SK-N-SH (cell line): Measurements from ENCODE around the gene SLC10A1. TPM values are rescaled to one million over a fixed set of nuclear protein-coding genes. Genes with fewer than 3 reads are reported as not detected.
"Not testable (repeated sequence)": the region's sequence is repeated elsewhere in the genome, so short reads cannot be mapped to it uniquely, and the experiment has no call there.

Source experiments
- CTCF ChIA-PET: fragments of 300-600, 350-600 bp; formaldehyde crosslinking; extraction: SDS; loops from one replicate; lab custom pipeline; 2021; lab: Yijun Ruan, JAX
- POLR2A ChIA-PET: fragments of 350-600 bp; sonication (Branson Sonifier 250); formaldehyde crosslinking; extraction: SDS; loops from one replicate; lab custom pipeline; 2020; ENCODE audit warnings: antibody characterized with exemption, inconsistent platforms; lab: Yijun Ruan, JAX
- DNase-seq: peaks from one replicate; pipeline ENCODE4 v3.0.0; 2012
- H2AFZ ChIP-seq: fragments of 200-600 bp; sonication (generic); 2 replicates; pipeline ENCODE4 v1.8.1; 2016; ENCODE audit warnings: antibody characterized with exemption, mild to moderate bottlenecking, low read depth
- H3F3A ChIP-seq: fragments of 200-600 bp; sonication (generic); replicated peaks from 2 replicates; pipeline ENCODE3; 2016; ENCODE audit warnings: antibody characterized with exemption, mild to moderate bottlenecking; ENCODE audit not compliant: insufficient read depth
- H3K27ac ChIP-seq, 2 experiments: fragments of 200-500 bp in 1 of 2; fragments of 200-600 bp in 1 of 2; sonication (Bioruptor generic) in 1 of 2; sonication (generic), shearing (Covaris generic) in 1 of 2; 2 replicates each; pipeline versions ENCODE4 v1.5.1 to v1.6.1; 2014 to 2016; ENCODE audit warnings: low read depth in 2 of 2, inconsistent platforms in 1 of 2, low read length in 1 of 2, mild to moderate bottlenecking in 1 of 2, mixed read lengths in 1 of 2
- H3K27me3 ChIP-seq: fragments of 200-600 bp; sonication (generic), shearing (Covaris generic); 2 replicates; pipeline ENCODE4 v1.6.1; 2016; ENCODE audit warnings: mixed run types; ENCODE audit not compliant: insufficient read depth
- H3K36me3 ChIP-seq, 2 experiments: fragments of 200-500 bp in 1 of 2; fragments of 200-600 bp in 1 of 2; sonication (Bioruptor generic) in 1 of 2; sonication (generic) in 1 of 2; replicated peaks in 1 of 2; 2 replicates each; pipeline versions ENCODE3 to v1.5.1; 2014 to 2016; ENCODE audit warnings: low read length in 1 of 2, mild to moderate bottlenecking in 1 of 2; ENCODE audit not compliant: insufficient read depth in 2 of 2, control insufficient read depth in 1 of 2
- H3K4me1 ChIP-seq, 2 experiments: fragments of 200-500 bp in 1 of 2; fragments of 200-600 bp in 1 of 2; sonication (Bioruptor generic) in 1 of 2; sonication (generic), shearing (Covaris generic) in 1 of 2; 2 replicates each; pipeline versions ENCODE4 v1.5.1 to v1.6.1; 2014 to 2016; ENCODE audit warnings: low read depth in 1 of 2, low read length in 1 of 2, mixed run types in 1 of 2; ENCODE audit not compliant: insufficient read depth in 2 of 2, control insufficient read depth in 1 of 2
- H3K4me2 ChIP-seq: fragments of 200-600 bp; sonication (generic), shearing (Covaris generic); 2 replicates; pipeline ENCODE4 v1.6.1; 2017; ENCODE audit warnings: mixed run types
- H3K4me3 ChIP-seq, 2 experiments: fragments of 200-500 bp in 1 of 2; fragments of 200-600 bp in 1 of 2; sonication (Bioruptor generic) in 1 of 2; sonication (generic), shearing (Covaris generic) in 1 of 2; 2 replicates each; pipeline versions ENCODE4 v1.5.1 to v1.8.1; 2014 to 2016; ENCODE audit warnings: low read depth in 2 of 2, inconsistent platforms in 1 of 2, low read length in 1 of 2, mild to moderate bottlenecking in 1 of 2, mixed read lengths in 1 of 2, moderate library complexity in 1 of 2
- H3K79me2 ChIP-seq: fragments of 200-600 bp; sonication (generic); 2 replicates; pipeline ENCODE4 v1.8.1; 2017; ENCODE audit warnings: mild to moderate bottlenecking; ENCODE audit not compliant: insufficient read depth
- H3K9ac ChIP-seq: fragments of 200-600 bp; sonication (generic); 2 replicates; pipeline ENCODE4 v1.6.1; 2017; ENCODE audit warnings: mixed run types
- H3K9me2 ChIP-seq: fragments of 200-600 bp; sonication (generic); 2 replicates; pipeline ENCODE4 v1.6.1; 2017; ENCODE audit warnings: mixed run types
- H3K9me3 ChIP-seq: fragments of 200-600 bp; sonication (generic); 2 replicates; pipeline ENCODE4 v1.6.1; 2017; ENCODE audit warnings: mixed run types, mild to moderate bottlenecking, moderate library complexity
- H4K20me1 ChIP-seq: fragments of 200-600 bp; sonication (generic); 2 replicates; pipeline ENCODE4 v1.6.1; 2017; ENCODE audit warnings: mild to moderate bottlenecking, mixed run types; ENCODE audit not compliant: insufficient read depth
- ELF1 ChIP-seq: IDR thresholded peaks from 2 replicates; pipeline ENCODE4 v1.4.0; 2012
- EZH2phosphoT487 ChIP-seq: fragments of 200-600 bp; sonication (generic); IDR thresholded peaks from 2 replicates; pipeline ENCODE4 v1.6.1; 2017; ENCODE audit warnings: low read depth, mixed run types, mild to moderate bottlenecking, antibody characterized with exemption, moderate library complexity, borderline replicate concordance
- FOSL2 ChIP-seq: IDR thresholded peaks from 2 replicates; pipeline ENCODE4 v1.4.0; 2012; ENCODE audit warnings: low read depth, mild to moderate bottlenecking, moderate library complexity, borderline replicate concordance
- GABPA ChIP-seq: IDR thresholded peaks from 2 replicates; pipeline ENCODE4 v1.4.0; 2012; ENCODE audit warnings: low read depth, mild to moderate bottlenecking
- GATA2 ChIP-seq: sonication (generic); formaldehyde crosslinking; IDR thresholded peaks from 2 replicates; pipeline ENCODE4 v1.5.0; 2020; ENCODE audit warnings: mild to moderate bottlenecking, missing genetic modification reagents
- JUND ChIP-seq: IDR thresholded peaks from 2 replicates; pipeline ENCODE4 v1.4.0; 2012
- RAD21 ChIP-seq: IDR thresholded peaks from 2 replicates; pipeline ENCODE4 v1.6.1; 2012; ENCODE audit warnings: mild to moderate bottlenecking, low read length
- TEAD4 ChIP-seq: IDR thresholded peaks from 2 replicates; pipeline ENCODE4 v1.4.0; 2012; ENCODE audit warnings: mild to moderate bottlenecking, borderline replicate concordance; ENCODE audit not compliant: insufficient read depth
- YY1 ChIP-seq: IDR thresholded peaks from 2 replicates; pipeline ENCODE4 v1.4.0; 2012; ENCODE audit warnings: low read depth, mild to moderate bottlenecking
- WGBS: methylation state at CpG from one replicate; pipeline ENCODE4 v1.1.6; 2017; ENCODE audit warnings: low lambda C conversion rate; 5-methylcytosine and 5-hydroxymethylcytosine counted together
- polyA plus RNA-seq, 3 experiments: library from polyadenylated mRNA; depleted of rRNA; stranded (reverse); fragments of >200 nt; gene quantifications; 2 replicates each; pipeline ENCODE4 v1.2.3, GENCODE V29; 2012
- TF ChIP-seq, protein P1 (sequence below): IDR thresholded peaks from 2 replicates; pipeline ENCODE4 v1.4.0; 2012; ENCODE audit warnings: low read depth, borderline replicate concordance
- TF ChIP-seq, protein P2 (sequence below): fragments of 150-350 bp; IDR thresholded peaks from 2 replicates; pipeline ENCODE4 v1.6.1; 2016; ENCODE audit warnings: mild to moderate bottlenecking, low read depth, low read length
- TF ChIP-seq, protein P3 (sequence below): fragments of 150-350 bp; IDR thresholded peaks from 2 replicates; pipeline ENCODE4 v1.6.1; 2017; ENCODE audit warnings: antibody characterized with exemption, low read length, low read depth, borderline replicate concordance
- TF ChIP-seq, protein P4 (sequence below): fragments of 200-600 bp; sonication (generic); IDR thresholded peaks from 2 replicates; pipeline ENCODE4 v1.6.1; 2017; ENCODE audit warnings: antibody characterized with exemption, mild to moderate bottlenecking, moderate library complexity
- TF ChIP-seq, protein P5 (sequence below): IDR thresholded peaks from 2 replicates; pipeline ENCODE4 v1.4.0; 2012; ENCODE audit warnings: low read depth, borderline replicate concordance
- TF ChIP-seq, protein P6 (sequence below): IDR thresholded peaks from 2 replicates; pipeline ENCODE4; 2012
- TF ChIP-seq, protein P7 (sequence below): IDR thresholded peaks from 2 replicates; pipeline ENCODE4 v1.4.0; 2012; ENCODE audit warnings: low read depth

Gene SLC10A1
- polyA plus RNA-seq, 1 of the 3 experiments (the other 2 are of a cell fraction): not detected

DNA sequence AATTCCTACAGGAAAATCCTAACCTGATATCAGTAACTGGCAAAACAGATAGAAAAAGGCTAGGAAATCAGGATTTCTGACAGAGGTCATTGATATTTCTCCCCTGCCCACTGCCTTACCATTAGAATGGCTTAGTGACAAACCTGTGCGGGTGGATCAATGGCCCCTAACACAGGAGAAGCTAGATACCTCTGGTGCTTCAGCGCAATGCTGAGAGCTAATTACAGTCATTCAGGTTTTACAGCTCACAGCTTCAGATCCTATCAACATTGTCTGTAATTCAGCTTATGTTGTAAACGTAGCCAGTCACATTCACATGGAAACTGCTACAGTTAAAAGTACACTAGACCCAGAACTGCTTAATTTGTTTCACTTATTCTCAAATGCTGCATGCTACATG, 17.4 kb upstream of the SLC10A1 start:
- H3K9me3 ChIP-seq: no peaks in the 10 kb centered on the region
- H3K9ac ChIP-seq: no peak overlapping the region
- H3K27me3 ChIP-seq: peaks cover 9% of the 10 kb centered on the region; the same call in 1 of the 2 replicates
- no peaks in the 10 kb centered on the region for H3K4me1 ChIP-seq
- WGBS: 51% methylated on average over 3 of the region's 3 CpGs
- H3K79me2 ChIP-seq: no peaks in the 10 kb centered on the region
- no peak for DNase-seq
- no peaks in the 10 kb centered on the region for H3F3A ChIP-seq
- no peak for TF ChIP-seq TEAD4
- TF ChIP-seq, protein P1, sequence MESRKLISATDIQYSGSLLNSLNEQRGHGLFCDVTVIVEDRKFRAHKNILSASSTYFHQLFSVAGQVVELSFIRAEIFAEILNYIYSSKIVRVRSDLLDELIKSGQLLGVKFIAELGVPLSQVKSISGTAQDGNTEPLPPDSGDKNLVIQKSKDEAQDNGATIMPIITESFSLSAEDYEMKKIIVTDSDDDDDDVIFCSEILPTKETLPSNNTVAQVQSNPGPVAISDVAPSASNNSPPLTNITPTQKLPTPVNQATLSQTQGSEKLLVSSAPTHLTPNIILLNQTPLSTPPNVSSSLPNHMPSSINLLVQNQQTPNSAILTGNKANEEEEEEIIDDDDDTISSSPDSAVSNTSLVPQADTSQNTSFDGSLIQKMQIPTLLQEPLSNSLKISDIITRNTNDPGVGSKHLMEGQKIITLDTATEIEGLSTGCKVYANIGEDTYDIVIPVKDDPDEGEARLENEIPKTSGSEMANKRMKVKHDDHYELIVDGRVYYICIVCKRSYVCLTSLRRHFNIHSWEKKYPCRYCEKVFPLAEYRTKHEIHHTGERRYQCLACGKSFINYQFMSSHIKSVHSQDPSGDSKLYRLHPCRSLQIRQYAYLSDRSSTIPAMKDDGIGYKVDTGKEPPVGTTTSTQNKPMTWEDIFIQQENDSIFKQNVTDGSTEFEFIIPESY: no peak
- no peak for TF ChIP-seq GATA2 (CRISPR knock-in tag)
- TF ChIP-seq, protein P2, sequence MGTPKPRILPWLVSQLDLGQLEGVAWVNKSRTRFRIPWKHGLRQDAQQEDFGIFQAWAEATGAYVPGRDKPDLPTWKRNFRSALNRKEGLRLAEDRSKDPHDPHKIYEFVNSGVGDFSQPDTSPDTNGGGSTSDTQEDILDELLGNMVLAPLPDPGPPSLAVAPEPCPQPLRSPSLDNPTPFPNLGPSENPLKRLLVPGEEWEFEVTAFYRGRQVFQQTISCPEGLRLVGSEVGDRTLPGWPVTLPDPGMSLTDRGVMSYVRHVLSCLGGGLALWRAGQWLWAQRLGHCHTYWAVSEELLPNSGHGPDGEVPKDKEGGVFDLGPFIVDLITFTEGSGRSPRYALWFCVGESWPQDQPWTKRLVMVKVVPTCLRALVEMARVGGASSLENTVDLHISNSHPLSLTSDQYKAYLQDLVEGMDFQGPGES: no peak
- TF ChIP-seq ELF1: no peak
- TF ChIP-seq, protein P3, sequence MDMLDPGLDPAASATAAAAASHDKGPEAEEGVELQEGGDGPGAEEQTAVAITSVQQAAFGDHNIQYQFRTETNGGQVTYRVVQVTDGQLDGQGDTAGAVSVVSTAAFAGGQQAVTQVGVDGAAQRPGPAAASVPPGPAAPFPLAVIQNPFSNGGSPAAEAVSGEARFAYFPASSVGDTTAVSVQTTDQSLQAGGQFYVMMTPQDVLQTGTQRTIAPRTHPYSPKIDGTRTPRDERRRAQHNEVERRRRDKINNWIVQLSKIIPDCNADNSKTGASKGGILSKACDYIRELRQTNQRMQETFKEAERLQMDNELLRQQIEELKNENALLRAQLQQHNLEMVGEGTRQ: no peak
- TF ChIP-seq GABPA: no peak
- TF ChIP-seq, protein P4, sequence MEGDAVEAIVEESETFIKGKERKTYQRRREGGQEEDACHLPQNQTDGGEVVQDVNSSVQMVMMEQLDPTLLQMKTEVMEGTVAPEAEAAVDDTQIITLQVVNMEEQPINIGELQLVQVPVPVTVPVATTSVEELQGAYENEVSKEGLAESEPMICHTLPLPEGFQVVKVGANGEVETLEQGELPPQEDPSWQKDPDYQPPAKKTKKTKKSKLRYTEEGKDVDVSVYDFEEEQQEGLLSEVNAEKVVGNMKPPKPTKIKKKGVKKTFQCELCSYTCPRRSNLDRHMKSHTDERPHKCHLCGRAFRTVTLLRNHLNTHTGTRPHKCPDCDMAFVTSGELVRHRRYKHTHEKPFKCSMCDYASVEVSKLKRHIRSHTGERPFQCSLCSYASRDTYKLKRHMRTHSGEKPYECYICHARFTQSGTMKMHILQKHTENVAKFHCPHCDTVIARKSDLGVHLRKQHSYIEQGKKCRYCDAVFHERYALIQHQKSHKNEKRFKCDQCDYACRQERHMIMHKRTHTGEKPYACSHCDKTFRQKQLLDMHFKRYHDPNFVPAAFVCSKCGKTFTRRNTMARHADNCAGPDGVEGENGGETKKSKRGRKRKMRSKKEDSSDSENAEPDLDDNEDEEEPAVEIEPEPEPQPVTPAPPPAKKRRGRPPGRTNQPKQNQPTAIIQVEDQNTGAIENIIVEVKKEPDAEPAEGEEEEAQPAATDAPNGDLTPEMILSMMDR: no peak
- no peak for TF ChIP-seq FOSL2
- TF ChIP-seq YY1: no peak
- no peak for TF ChIP-seq JUND
- TF ChIP-seq, protein P5, sequence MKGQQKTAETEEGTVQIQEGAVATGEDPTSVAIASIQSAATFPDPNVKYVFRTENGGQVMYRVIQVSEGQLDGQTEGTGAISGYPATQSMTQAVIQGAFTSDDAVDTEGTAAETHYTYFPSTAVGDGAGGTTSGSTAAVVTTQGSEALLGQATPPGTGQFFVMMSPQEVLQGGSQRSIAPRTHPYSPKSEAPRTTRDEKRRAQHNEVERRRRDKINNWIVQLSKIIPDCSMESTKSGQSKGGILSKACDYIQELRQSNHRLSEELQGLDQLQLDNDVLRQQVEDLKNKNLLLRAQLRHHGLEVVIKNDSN: no peak
- no peak for TF ChIP-seq EZH2phosphoT487
- TF ChIP-seq, protein P6, sequence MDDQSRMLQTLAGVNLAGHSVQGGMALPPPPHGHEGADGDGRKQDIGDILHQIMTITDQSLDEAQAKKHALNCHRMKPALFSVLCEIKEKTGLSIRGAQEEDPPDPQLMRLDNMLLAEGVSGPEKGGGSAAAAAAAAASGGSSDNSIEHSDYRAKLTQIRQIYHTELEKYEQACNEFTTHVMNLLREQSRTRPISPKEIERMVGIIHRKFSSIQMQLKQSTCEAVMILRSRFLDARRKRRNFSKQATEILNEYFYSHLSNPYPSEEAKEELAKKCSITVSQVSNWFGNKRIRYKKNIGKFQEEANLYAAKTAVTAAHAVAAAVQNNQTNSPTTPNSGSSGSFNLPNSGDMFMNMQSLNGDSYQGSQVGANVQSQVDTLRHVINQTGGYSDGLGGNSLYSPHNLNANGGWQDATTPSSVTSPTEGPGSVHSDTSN: no peak
- TF ChIP-seq, protein P7, sequence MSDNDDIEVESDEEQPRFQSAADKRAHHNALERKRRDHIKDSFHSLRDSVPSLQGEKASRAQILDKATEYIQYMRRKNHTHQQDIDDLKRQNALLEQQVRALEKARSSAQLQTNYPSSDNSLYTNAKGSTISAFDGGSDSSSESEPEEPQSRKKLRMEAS: no peak
- no peak for TF ChIP-seq RAD21
- H2AFZ ChIP-seq: no peak overlapping the region
- H3K9me2 ChIP-seq: no peaks in the 10 kb centered on the region
- no peak overlapping the region for H3K27ac ChIP-seq
- H3K36me3 ChIP-seq: no peaks in the 10 kb centered on the region
- POLR2A ChIA-PET: no interaction called here
- no peak overlapping the region for H3K4me3 ChIP-seq
- no peaks in the 10 kb centered on the region for H4K20me1 ChIP-seq
- H3K4me2 ChIP-seq: no peak overlapping the region
- CTCF ChIA-PET: interaction anchor here (0.7 to 11.8 kb wide), 3 partner anchors 11 to 503 kb away, joined by 3 to 238 read pairs (median 4); no protein-coding TSS in a partner anchor

DNA sequence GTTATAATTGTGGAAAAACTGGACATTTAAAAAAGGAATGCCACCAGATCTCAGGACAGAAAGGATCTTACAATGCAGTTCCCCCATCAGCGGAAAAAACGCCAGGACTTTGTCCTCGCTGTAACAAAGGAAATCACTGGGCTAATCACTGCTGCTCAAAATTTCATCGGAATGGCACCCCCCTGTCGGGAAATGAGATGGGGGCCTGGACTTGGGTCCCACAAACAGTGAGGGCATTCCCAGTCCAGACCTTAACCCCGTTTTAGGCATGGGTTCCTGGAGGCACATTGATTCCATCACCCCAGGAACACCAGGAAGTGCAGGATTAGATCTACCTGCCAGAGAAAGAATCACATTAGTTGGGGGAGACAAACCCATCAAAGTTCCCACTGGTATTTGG, 16.3 kb upstream of the SLC10A1 start:
- POLR2A ChIA-PET, H4K20me1 ChIP-seq, H3K4me1 ChIP-seq, H3K9ac ChIP-seq, H2AFZ ChIP-seq, H3K79me2 ChIP-seq, H3K9me3 ChIP-seq, H3K27ac ChIP-seq, H3F3A ChIP-seq, H3K4me2 ChIP-seq, DNase-seq, H3K9me2 ChIP-seq, H3K36me3 ChIP-seq, H3K4me3 ChIP-seq, H3K27me3 ChIP-seq: not testable (repeated sequence)
- 51% methylated on average over 6 of the region's 6 CpGs for WGBS
- CTCF ChIA-PET: interaction anchor here (1.0 to 11.8 kb wide), 2 partner anchors 215 to 260 kb away, joined by 5 to 238 read pairs; no protein-coding TSS in a partner anchor
